ENCODE results near the gene CDKAL1.
"Not testable (repeated sequence)": the region's sequence is repeated elsewhere in the genome, so short reads cannot be mapped to it uniquely, and the experiment has no call there.

Gene CDKAL1

GRCh38 chr6:20715135-20715806, 181.0 kb downstream of the CDKAL1 start:
- no peak for DNase-seq

- DNase-seq = no peak
Observed at GRCh38 chr6:20716865-20717264, 182.6 kb downstream of the CDKAL1 start.

GRCh38 chr6:20717743-20718142, 183.5 kb downstream of the CDKAL1 start:
- DNase-seq = no peak

GRCh38 chr6:20718705-20719653, 184.7 kb downstream of the CDKAL1 start:
- no peak for DNase-seq

GRCh38 chr6:20719980-20720379, 185.7 kb downstream of the CDKAL1 start:
- no peak for DNase-seq

GRCh38 chr6:20721121-20721520, 186.9 kb downstream of the CDKAL1 start:
- not testable (repeated sequence) for DNase-seq

GRCh38 chr6:20722455-20722854, 188.2 kb downstream of the CDKAL1 start:
- DNase-seq = no peak

- no peak for DNase-seq
Observed at GRCh38 chr6:20723236-20723635, 189.0 kb downstream of the CDKAL1 start.

GRCh38 chr6:20724443-20725190, 190.4 kb downstream of the CDKAL1 start:
- no peak for DNase-seq

GRCh38 chr6:20725235-20725634, 191.0 kb downstream of the CDKAL1 start:
- DNase-seq = not testable (repeated sequence)

GRCh38 chr6:20729086-20729485, 194.8 kb downstream of the CDKAL1 start:
- no peak for DNase-seq

GRCh38 chr6:20732362-20732761, 198.1 kb downstream of the CDKAL1 start:
- not testable (repeated sequence) for DNase-seq

GRCh38 chr6:20732896-20733295, 198.6 kb downstream of the CDKAL1 start:
- no peak for DNase-seq

- DNase-seq = no peak
Observed at GRCh38 chr6:20737912-20738311, 203.7 kb downstream of the CDKAL1 start.

GRCh38 chr6:20740088-20740487, 205.8 kb downstream of the CDKAL1 start:
- no peak for DNase-seq

- DNase-seq = no peak
Observed at GRCh38 chr6:20740727-20741126, 206.5 kb downstream of the CDKAL1 start.

- DNase-seq = no peak
Observed at GRCh38 chr6:20741490-20741889, 207.2 kb downstream of the CDKAL1 start.

GRCh38 chr6:20744911-20745557, 210.8 kb downstream of the CDKAL1 start:
- DNase-seq = no peak

GRCh38 chr6:20746024-20746423, 211.8 kb downstream of the CDKAL1 start:
- no peak for DNase-seq

GRCh38 chr6:20746805-20747558, 212.7 kb downstream of the CDKAL1 start:
- DNase-seq = no peak

- DNase-seq = no peak
Observed at GRCh38 chr6:20747991-20748390, 213.7 kb downstream of the CDKAL1 start.
